Esophagus muscularis mucosa (tissue), 4 donors: ENCODE data around the gene SNTB2.

Experiments used
- CTCF ChIP-seq, 3 experiments: fragments of 200-600 bp in 2 of 3; fragments of 450-650 bp in 1 of 3; sonication (generic) in 2 of 3; IDR thresholded peaks; one replicate each; pipeline ENCODE4 v1.5.1; 2017 to 2019; ENCODE audit warnings: antibody characterized with exemption in 3 of 3, mild to moderate bottlenecking in 2 of 3, moderate library complexity in 1 of 3
- EP300 ChIP-seq: sonication (generic); formaldehyde crosslinking; IDR thresholded peaks from one replicate; pipeline ENCODE4 v1.6.1; 2017; ENCODE audit warnings: antibody characterized with exemption
- POLR2A ChIP-seq: fragments of 450-650 bp; IDR thresholded peaks from one replicate; pipeline ENCODE4 v1.6.1; 2017; ENCODE audit warnings: antibody characterized with exemption, moderate library complexity, mild to moderate bottlenecking, low read depth

- TF ChIP-seq CTCF (IDR thresholded peaks at IDR 0.05) (no peak), POLR2A (no peak), EP300 (no peak)
Observed at GRCh38 chr16:69141014-69141413, 46.0 kb upstream of the SNTB2 start.
